NB4 (cell line): ENCODE data around the gene NCOA3.

Experiments
- MYC ChIP-seq: IDR thresholded peaks from 2 replicates; pipeline ENCODE4 v1.6.1; 2011; ENCODE audit warnings: low read depth, low read length
- POLR2A ChIP-seq: IDR thresholded peaks from 2 replicates; pipeline ENCODE4 v1.6.1; 2011; ENCODE audit warnings: mild to moderate bottlenecking; ENCODE audit not compliant: insufficient read length; ENCODE audit errors: extremely low read depth
- TF ChIP-seq, protein P1 (sequence below): IDR thresholded peaks from one replicate; pipeline ENCODE4 v1.5.1; 2012; ENCODE audit warnings: low read depth, low read length

DNA sequence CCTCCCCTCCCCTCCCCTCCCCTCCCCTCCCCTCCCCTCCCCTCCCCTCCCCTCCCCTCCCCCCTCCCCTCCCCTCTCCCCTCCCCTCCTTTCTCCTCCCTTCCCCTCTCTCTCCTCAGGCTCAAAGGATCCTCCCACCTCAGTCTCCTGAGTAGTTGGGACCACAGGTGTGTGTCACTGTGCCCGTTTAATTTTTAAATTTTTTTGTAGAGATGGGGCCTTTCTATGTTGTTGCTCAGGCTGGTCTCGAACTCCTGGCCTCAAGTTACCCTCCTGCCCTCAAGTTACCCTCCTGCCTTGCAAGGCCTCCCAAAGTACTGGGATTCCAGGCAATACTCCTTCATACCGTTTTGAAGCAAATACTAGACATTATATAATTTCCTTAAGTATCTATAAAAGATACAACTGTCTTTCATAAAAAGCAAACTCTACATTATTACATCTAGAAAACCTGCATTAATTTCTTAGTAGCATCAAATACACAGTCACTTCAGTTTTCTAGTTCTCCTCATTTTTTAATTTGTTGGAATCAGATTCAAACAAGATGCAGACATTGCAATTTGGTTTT is 39.8 kb downstream of the NCOA3 start:
- TF ChIP-seq, protein P1, sequence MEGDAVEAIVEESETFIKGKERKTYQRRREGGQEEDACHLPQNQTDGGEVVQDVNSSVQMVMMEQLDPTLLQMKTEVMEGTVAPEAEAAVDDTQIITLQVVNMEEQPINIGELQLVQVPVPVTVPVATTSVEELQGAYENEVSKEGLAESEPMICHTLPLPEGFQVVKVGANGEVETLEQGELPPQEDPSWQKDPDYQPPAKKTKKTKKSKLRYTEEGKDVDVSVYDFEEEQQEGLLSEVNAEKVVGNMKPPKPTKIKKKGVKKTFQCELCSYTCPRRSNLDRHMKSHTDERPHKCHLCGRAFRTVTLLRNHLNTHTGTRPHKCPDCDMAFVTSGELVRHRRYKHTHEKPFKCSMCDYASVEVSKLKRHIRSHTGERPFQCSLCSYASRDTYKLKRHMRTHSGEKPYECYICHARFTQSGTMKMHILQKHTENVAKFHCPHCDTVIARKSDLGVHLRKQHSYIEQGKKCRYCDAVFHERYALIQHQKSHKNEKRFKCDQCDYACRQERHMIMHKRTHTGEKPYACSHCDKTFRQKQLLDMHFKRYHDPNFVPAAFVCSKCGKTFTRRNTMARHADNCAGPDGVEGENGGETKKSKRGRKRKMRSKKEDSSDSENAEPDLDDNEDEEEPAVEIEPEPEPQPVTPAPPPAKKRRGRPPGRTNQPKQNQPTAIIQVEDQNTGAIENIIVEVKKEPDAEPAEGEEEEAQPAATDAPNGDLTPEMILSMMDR: no peak
- no peak for TF ChIP-seq POLR2A
- no peak for TF ChIP-seq MYC
